ENCODE data around the gene RAB1B. TPM values are rescaled to one million over a fixed set of nuclear protein-coding genes. Genes with fewer than 3 reads are reported as not detected.

The RAB1B gene
- total RNA-seq, 1 donor from 2014 or later, result 77.8 TPM

DNA sequence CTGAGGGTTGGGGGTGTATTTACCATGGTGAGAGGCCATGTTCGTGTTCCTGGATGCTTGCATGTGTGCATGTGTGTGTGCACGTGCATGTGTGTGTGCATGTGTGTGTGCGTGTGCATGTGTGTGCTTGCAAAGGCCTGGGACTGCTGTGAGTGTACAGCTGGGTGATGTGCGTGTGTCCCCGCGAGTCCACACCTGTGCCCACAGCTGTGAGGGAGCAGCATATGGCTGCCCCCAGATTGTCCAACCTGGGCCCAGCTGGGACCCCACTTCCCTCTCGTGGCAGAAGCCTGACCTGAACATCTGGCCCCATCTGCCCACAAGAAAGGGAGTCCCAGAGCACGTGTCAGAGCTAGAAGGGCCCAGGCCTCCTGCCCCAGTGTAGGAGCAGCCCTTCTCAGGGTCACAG is 56.8 kb downstream of the RAB1B start:
- no peak for DNase-seq

- DNase-seq, result no peak
These were observed 58.0 kb downstream of the RAB1B start for GRCh38 chr11:66326261-66327111.

Other genes with a start within 250 kb of the RAB1B start
- gene CATSPER1, start 242.2 kb upstream of the RAB1B start, total RNA-seq, result 0.34 TPM in 1 of 2 replicates, not detected in the other
- 0.60 and 1.4 TPM in 2 replicates for gene GAL3ST3, start 219.5 kb upstream of the RAB1B start, total RNA-seq
- 116 and 141 TPM in 2 replicates for gene SF3B2, start 216.3 kb upstream of the RAB1B start, total RNA-seq
- 28.2 and 52.7 TPM in 2 replicates for gene PACS1, start 198.4 kb upstream of the RAB1B start, total RNA-seq
- gene KLC2, start 10.9 kb upstream of the RAB1B start, total RNA-seq, result 18.0 and 18.5 TPM in 2 replicates
- not detected in 2 replicates for gene CNIH2, start 9.5 kb downstream of the RAB1B start, total RNA-seq
- 111 and 159 TPM in 2 replicates for gene YIF1A, start 20.5 kb downstream of the RAB1B start, total RNA-seq
- gene TMEM151A, start 23.3 kb downstream of the RAB1B start, total RNA-seq, result not detected in 2 replicates
- gene CD248, start 48.4 kb downstream of the RAB1B start, total RNA-seq, result 0.23 and 0.68 TPM in 2 replicates
- gene RIN1, start 67.8 kb downstream of the RAB1B start, total RNA-seq, result 4.8 and 6.7 TPM in 2 replicates
- 65.7 and 71.8 TPM in 2 replicates for gene BRMS1, start 76.5 kb downstream of the RAB1B start, total RNA-seq
- gene B4GAT1, start 79.0 kb downstream of the RAB1B start, total RNA-seq, result 25.8 and 28.1 TPM in 2 replicates
- 1.2 and 2.3 TPM in 2 replicates for gene SLC29A2, start 103.1 kb downstream of the RAB1B start, total RNA-seq
- not detected in 2 replicates for gene NPAS4, start 152.4 kb downstream of the RAB1B start, total RNA-seq
- gene MRPL11, start 170.2 kb downstream of the RAB1B start, total RNA-seq, result 40.7 and 61.1 TPM in 2 replicates
- gene PELI3, start 198.3 kb downstream of the RAB1B start, total RNA-seq, result 3.7 and 4.9 TPM in 2 replicates
- 50.5 and 71.7 TPM in 2 replicates for gene DPP3, start 211.8 kb downstream of the RAB1B start, total RNA-seq
- 28.6 and 36.8 TPM in 2 replicates for gene BBS1, start 242.0 kb downstream of the RAB1B start, total RNA-seq